ENCODE measurements around the gene SEC23IP. TPM values are rescaled to one million over a fixed set of nuclear protein-coding genes. Genes with fewer than 3 reads are reported as not detected.

The SEC23IP gene
- total and polyA plus RNA-seq, 2 donors (not counting 3 experiments of a cell fraction or from before 2014, with no cell fraction given), result 30.9 to 83.1 TPM

- Histone ChIP-seq H3K4me1 (ENCODE audit: control insufficient read depth, extremely low read depth, insufficient read depth, low read length) (no peaks in the 10 kb centered on the region), H3K9me1 (replicated peaks; ENCODE audit: control insufficient read depth, extremely low read depth, insufficient read depth, low read length) (no peaks in the 10 kb centered on the region), H3K4me2 (ENCODE audit: insufficient read depth, low read length) (no peak overlapping the region), H4K20me1 (replicated peaks; ENCODE audit: control insufficient read depth, extremely low read depth, insufficient read depth, low read length) (no peaks in the 10 kb centered on the region), H3K9me3 (replicated peaks; ENCODE audit: control insufficient read depth, insufficient read depth, low read length) (no peaks in the 10 kb centered on the region), H3K27ac (ENCODE audit: insufficient read depth, low read depth, low read length) (no peak overlapping the region), H2AFZ (ENCODE audit: low read depth, low read length) (no peak overlapping the region), H3K27me3 (ENCODE audit: control insufficient read depth in 2 of 2, insufficient read depth in 2 of 2, low read length in 2 of 2) (no peaks in the 10 kb centered on the region), H3K79me2 (ENCODE audit: control insufficient read depth, insufficient read depth, low read length) (no peaks in the 10 kb centered on the region), H3K9ac (replicated peaks; ENCODE audit: extremely low read depth, insufficient read depth, low read length) (no peak overlapping the region), H3K4me3 (replicated peaks in 1 of 3; ENCODE audit: insufficient read depth in 1 of 3, low read depth in 1 of 3, low read length in 3 of 3) (no peak overlapping the region), H3K36me3 (ENCODE audit: control insufficient read depth in 2 of 2, extremely low read depth in 1 of 2, insufficient read depth in 2 of 2, low read length in 2 of 2) (no peaks in the 10 kb centered on the region)
- DNase-seq (ENCODE audit: low read depth, low spot score), result no peak
- dilution Hi-C loops (cut with MboI; ENCODE audit: extremely low pct_ligation_motif_present, low sequenced_read_pairs), result no loop called here
- ChIA-PET CTCF (no interaction called here), POLR2A (no interaction called here)
- no TSS peak for BruUV-seq (replicated peaks)
- TF ChIP-seq GATA2 (IDR thresholded peaks at IDR 0.05; ENCODE audit: insufficient read depth, insufficient read length, low read depth, low read length) (no peak), EZH2 (IDR thresholded peaks at IDR 0.05; ENCODE audit: borderline replicate concordance, low read depth, low read length, severe bottlenecking) (no peak), JUN (IDR thresholded peaks at IDR 0.05; ENCODE audit: borderline replicate concordance, insufficient read depth, insufficient read length, low read depth) (no peak), POLR2AphosphoS5 (IDR thresholded peaks at IDR 0.05; ENCODE audit: insufficient read depth, low read depth, low read length) (no peak), MYC (IDR thresholded peaks at IDR 0.05; ENCODE audit: low read depth, low read length) (no peak), POLR2A (IDR thresholded peaks at IDR 0.05; ENCODE audit: low read depth, low read length) (no peak), FOS (IDR thresholded peaks at IDR 0.05; ENCODE audit: borderline replicate concordance, insufficient read depth, low read length) (no peak)
- TF ChIP-seq, protein P1, sequence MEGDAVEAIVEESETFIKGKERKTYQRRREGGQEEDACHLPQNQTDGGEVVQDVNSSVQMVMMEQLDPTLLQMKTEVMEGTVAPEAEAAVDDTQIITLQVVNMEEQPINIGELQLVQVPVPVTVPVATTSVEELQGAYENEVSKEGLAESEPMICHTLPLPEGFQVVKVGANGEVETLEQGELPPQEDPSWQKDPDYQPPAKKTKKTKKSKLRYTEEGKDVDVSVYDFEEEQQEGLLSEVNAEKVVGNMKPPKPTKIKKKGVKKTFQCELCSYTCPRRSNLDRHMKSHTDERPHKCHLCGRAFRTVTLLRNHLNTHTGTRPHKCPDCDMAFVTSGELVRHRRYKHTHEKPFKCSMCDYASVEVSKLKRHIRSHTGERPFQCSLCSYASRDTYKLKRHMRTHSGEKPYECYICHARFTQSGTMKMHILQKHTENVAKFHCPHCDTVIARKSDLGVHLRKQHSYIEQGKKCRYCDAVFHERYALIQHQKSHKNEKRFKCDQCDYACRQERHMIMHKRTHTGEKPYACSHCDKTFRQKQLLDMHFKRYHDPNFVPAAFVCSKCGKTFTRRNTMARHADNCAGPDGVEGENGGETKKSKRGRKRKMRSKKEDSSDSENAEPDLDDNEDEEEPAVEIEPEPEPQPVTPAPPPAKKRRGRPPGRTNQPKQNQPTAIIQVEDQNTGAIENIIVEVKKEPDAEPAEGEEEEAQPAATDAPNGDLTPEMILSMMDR (IDR thresholded peaks at IDR 0.05; ENCODE audit: extremely low read depth in 1 of 2, insufficient read depth in 1 of 2, low read depth in 1 of 2, low read length in 2 of 2), result no peak
- TF ChIP-seq, protein P2, sequence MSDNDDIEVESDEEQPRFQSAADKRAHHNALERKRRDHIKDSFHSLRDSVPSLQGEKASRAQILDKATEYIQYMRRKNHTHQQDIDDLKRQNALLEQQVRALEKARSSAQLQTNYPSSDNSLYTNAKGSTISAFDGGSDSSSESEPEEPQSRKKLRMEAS (IDR thresholded peaks at IDR 0.05; ENCODE audit: insufficient read depth, insufficient read length), result no peak
- FAIRE-seq, result no peak
- intact Hi-C loops (cut with micrococcal nuclease), result no loop called here
These were observed 64.9 kb downstream of the SEC23IP start for GRCh38 chr10:119957451-119957850.

Measured in endothelial cell of umbilical vein (primary cell).